GM12891 (cell line): Measurements from ENCODE around the gene PTPRG.

Experiments
- POLR2A ChIP-seq: IDR thresholded peaks from 2 replicates; pipeline ENCODE4 v1.6.1; 2011; ENCODE audit warnings: low read depth, low read length, control low read depth
- POLR2AphosphoS5 ChIP-seq: IDR thresholded peaks from 2 replicates; pipeline ENCODE4 v1.6.1; 2011; ENCODE audit warnings: low read depth, low read length, control low read depth
- SPI1 ChIP-seq: IDR thresholded peaks from 2 replicates; pipeline ENCODE4 v1.6.1; 2011; ENCODE audit warnings: low read depth, low read length, control low read depth
- TAF1 ChIP-seq: IDR thresholded peaks from 2 replicates; pipeline ENCODE4 v1.6.1; 2011; ENCODE audit warnings: low read depth, low read length, control low read depth

DNA sequence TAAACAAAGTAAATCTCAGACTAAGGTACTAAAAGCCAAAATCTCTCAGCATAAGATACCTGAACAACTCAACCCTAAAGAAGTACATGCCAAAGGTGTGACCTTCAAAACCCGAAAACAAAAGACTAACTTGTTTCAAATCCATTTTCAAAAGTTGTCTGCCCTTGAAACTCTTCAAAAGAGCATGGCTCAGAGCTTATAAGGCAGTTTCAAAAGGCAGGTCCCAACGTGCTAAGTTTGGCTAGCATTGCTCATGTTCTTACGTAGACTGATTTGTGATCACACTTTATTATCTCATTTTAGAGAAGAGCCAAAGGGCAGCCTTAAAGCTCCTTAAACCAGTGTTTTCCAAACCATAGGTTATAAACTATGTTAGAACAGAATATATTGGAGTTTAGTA lies 699.8 kb downstream of the PTPRG start:
- no peak for TF ChIP-seq POLR2AphosphoS5
- TF ChIP-seq POLR2A = no peak
- no peak for TF ChIP-seq TAF1
- no peak for TF ChIP-seq SPI1
